IMR-90 (cell line): Measurements from ENCODE around the gene RPS19BP1. TPM values are rescaled to one million over a fixed set of nuclear protein-coding genes. Genes with fewer than 3 reads are reported as not detected.

ENCODE experiments used
- ATAC-seq: fragments of 200-7000 bp; cut with Tn5 transposase; 2 replicates; pipeline ENCODE4 v1.9.1; 2020; ENCODE audit warnings: low read depth, mild to moderate bottlenecking, moderate library complexity
- BruUV-seq: library from RNA; stranded (reverse); fragments of 400-500 nt; replicated peaks from 2 replicates; lab custom pipeline; 2021; lab: Mats Ljungman, UMichigan
- CTCF ChIA-PET: fragments of 300-600 bp; formaldehyde crosslinking; extraction: SDS; loops from one replicate; lab custom pipeline; 2021; ENCODE audit warnings: antibody characterized with exemption; lab: Yijun Ruan, JAX
- POLR2A ChIA-PET: fragments of 300-600 bp; sonication (Branson Sonifier 250); formaldehyde crosslinking; loops from one replicate; lab custom pipeline; 2022; ENCODE audit warnings: antibody characterized with exemption; ENCODE audit not compliant: unreplicated experiment; lab: Charles Lee
- DNase-seq: peaks from one replicate; pipeline ENCODE4 v3.0.0; 2013
- H2AFZ ChIP-seq: replicated peaks from 2 replicates; pipeline ENCODE3; 2013; ENCODE audit warnings: low read length, mild to moderate bottlenecking; ENCODE audit not compliant: poor library complexity
- H2AK5ac ChIP-seq: 2 replicates; pipeline ENCODE4 v1.6.1; 2013; ENCODE audit warnings: low read depth, low read length, inconsistent platforms
- H2AK9ac ChIP-seq: replicated peaks from 2 replicates; pipeline ENCODE3; 2013; ENCODE audit warnings: mild to moderate bottlenecking, low read depth, low read length, moderate library complexity; ENCODE audit not compliant: poor library complexity
- H2BK120ac ChIP-seq: 2 replicates; pipeline ENCODE4 v1.6.1; 2013; ENCODE audit warnings: low read depth, low read length, inconsistent platforms
- H2BK15ac ChIP-seq: 3 replicates; pipeline ENCODE4 v1.6.1; 2013; ENCODE audit warnings: low read depth, low read length, inconsistent platforms
- H2BK20ac ChIP-seq: 2 replicates; pipeline ENCODE4 v1.6.1; 2013; ENCODE audit warnings: low read depth, mild to moderate bottlenecking, inconsistent platforms, low read length, moderate library complexity
- H2BK5ac ChIP-seq: 2 replicates; pipeline ENCODE4 v1.6.1; 2013; ENCODE audit warnings: mild to moderate bottlenecking, low read depth, low read length, inconsistent platforms; ENCODE audit not compliant: poor library complexity, severe bottlenecking
- H3K14ac ChIP-seq: replicated peaks from 2 replicates; pipeline ENCODE4 v1.6.1; 2013; ENCODE audit warnings: low read depth, low read length, inconsistent platforms
- H3K18ac ChIP-seq: 2 replicates; pipeline ENCODE4 v1.6.1; 2013; ENCODE audit warnings: low read depth, low read length, control low read depth
- H3K23ac ChIP-seq: 2 replicates; pipeline ENCODE4 v1.6.1; 2013; ENCODE audit warnings: low read depth, low read length, inconsistent platforms
- H3K27ac ChIP-seq: 2 replicates; pipeline ENCODE4 v1.5.1; 2013; ENCODE audit warnings: mild to moderate bottlenecking, control low read depth, low read length; ENCODE audit not compliant: insufficient read depth
- H3K27me3 ChIP-seq: 2 replicates; pipeline ENCODE4 v1.6.1; 2013; ENCODE audit warnings: low read length; ENCODE audit not compliant: control insufficient read depth, insufficient read depth
- H3K36me3 ChIP-seq: 2 replicates; pipeline ENCODE4 v1.6.1; 2013; ENCODE audit warnings: low read length, mixed read lengths; ENCODE audit not compliant: control insufficient read depth, insufficient read depth
- H3K4ac ChIP-seq: 2 replicates; pipeline ENCODE4 v1.6.1; 2013; ENCODE audit warnings: low read depth, low read length, inconsistent platforms
- H3K4me1 ChIP-seq: 2 replicates; pipeline ENCODE4 v1.6.1; 2013; ENCODE audit warnings: low read length, mixed read lengths; ENCODE audit not compliant: control insufficient read depth, insufficient read depth
- H3K4me2 ChIP-seq: 2 replicates; pipeline ENCODE4 v1.6.1; 2013; ENCODE audit warnings: low read depth, mild to moderate bottlenecking, control low read depth, low read length, moderate library complexity
- H3K4me3 ChIP-seq: 2 replicates; pipeline ENCODE4 v1.5.1; 2013; ENCODE audit warnings: low read depth, mild to moderate bottlenecking, control low read depth, low read length, moderate library complexity; ENCODE audit not compliant: insufficient read depth
- H3K56ac ChIP-seq: 2 replicates; pipeline ENCODE4 v1.6.1; 2013; ENCODE audit warnings: low read length, inconsistent platforms; ENCODE audit not compliant: insufficient read depth; ENCODE audit errors: extremely low read depth
- H3K79me1 ChIP-seq, 2 experiments: 2 replicates each; pipeline ENCODE4 v1.6.1; 2013; ENCODE audit warnings: low read length in 2 of 2, inconsistent platforms in 1 of 2, low read depth in 1 of 2
- H3K9ac ChIP-seq: 2 replicates; pipeline ENCODE4 v1.6.1; 2013; ENCODE audit warnings: low read depth, low read length, control low read depth
- H3K9me1 ChIP-seq: 2 replicates; pipeline ENCODE4 v1.6.1; 2013; ENCODE audit warnings: low read length, inconsistent platforms; ENCODE audit not compliant: insufficient read depth
- H3K9me3 ChIP-seq: 2 replicates; pipeline ENCODE4 v1.6.1; 2013; ENCODE audit warnings: low read length; ENCODE audit not compliant: control insufficient read depth, insufficient read depth
- H4K20me1 ChIP-seq: 2 replicates; pipeline ENCODE4 v1.6.1; 2013; ENCODE audit warnings: low read length, inconsistent platforms; ENCODE audit not compliant: insufficient read depth
- H4K5ac ChIP-seq: 2 replicates; pipeline ENCODE4 v1.6.1; 2013; ENCODE audit warnings: mild to moderate bottlenecking, low read depth, low read length, control low read depth
- H4K8ac ChIP-seq, 2 experiments: 2 replicates each; pipeline ENCODE4 v1.6.1; 2013; ENCODE audit warnings: low read depth in 2 of 2, low read length in 2 of 2, control low read depth in 1 of 2, inconsistent platforms in 1 of 2
- H4K91ac ChIP-seq: 2 replicates; pipeline ENCODE4 v1.6.1; 2013; ENCODE audit warnings: low read depth, low read length, inconsistent platforms; ENCODE audit not compliant: insufficient read depth
- BHLHE40 ChIP-seq: fragments of 150-350 bp; IDR thresholded peaks from 2 replicates; pipeline ENCODE4 v1.6.1; 2016; ENCODE audit warnings: mild to moderate bottlenecking, low read depth, low read length
- CEBPB ChIP-seq: IDR thresholded peaks from 2 replicates; pipeline ENCODE4 v1.6.1; 2012; ENCODE audit warnings: low read depth, low read length, improper control_type of control experiment
- CHD1 ChIP-seq: IDR thresholded peaks from 2 replicates; pipeline ENCODE4 v1.6.1; 2012; ENCODE audit warnings: low read depth, low read length, improper control_type of control experiment
- FOS ChIP-seq: fragments of 150-350 bp; IDR thresholded peaks from 2 replicates; pipeline ENCODE4 v1.6.1; 2016; ENCODE audit warnings: low read depth, low read length
- MAZ ChIP-seq: IDR thresholded peaks from 2 replicates; pipeline ENCODE4 v1.6.1; 2012; ENCODE audit warnings: low read depth, mild to moderate bottlenecking, low read length, improper control_type of control experiment, moderate library complexity, borderline replicate concordance
- MXI1 ChIP-seq: IDR thresholded peaks from 2 replicates; pipeline ENCODE4 v1.6.1; 2012; ENCODE audit warnings: low read depth, mild to moderate bottlenecking, low read length, moderate library complexity, borderline replicate concordance
- NFE2L2 ChIP-seq: fragments of 150-350 bp; IDR thresholded peaks from 2 replicates; pipeline ENCODE4 v1.6.1; 2016; ENCODE audit warnings: low read depth, mild to moderate bottlenecking, low read length
- POLR2A ChIP-seq: IDR thresholded peaks from 2 replicates; pipeline ENCODE4 v1.6.1; 2012; ENCODE audit warnings: mild to moderate bottlenecking, low read depth, low read length
- RAD21 ChIP-seq: IDR thresholded peaks from 2 replicates; pipeline ENCODE4 v1.6.1; 2012; ENCODE audit warnings: low read length, improper control_type of control experiment
- RCOR1 ChIP-seq: IDR thresholded peaks from 2 replicates; pipeline ENCODE4 v1.6.1; 2012; ENCODE audit warnings: mild to moderate bottlenecking, low read length, improper control_type of control experiment; ENCODE audit not compliant: insufficient replicate concordance
- RFX5 ChIP-seq: IDR thresholded peaks from 2 replicates; pipeline ENCODE4 v1.8.0; 2012; ENCODE audit warnings: low read depth, mild to moderate bottlenecking, low read length, moderate library complexity
- SMC3 ChIP-seq: fragments of 150-350 bp; IDR thresholded peaks from 2 replicates; pipeline ENCODE4 v1.6.1; 2016; ENCODE audit warnings: low read depth, mild to moderate bottlenecking, antibody characterized with exemption, low read length, moderate library complexity
- WGBS, 2 experiments: methylation state at CpG; one replicate each; pipeline versions ENCODE4 v1.1.5 to v1.1.7; 2013; ENCODE audit warnings: missing lambda C conversion rate in 2 of 2; ENCODE audit not compliant: insufficient read length in 1 of 2; ENCODE audit errors: extremely low coverage in 2 of 2; 5-methylcytosine and 5-hydroxymethylcytosine counted together
- dilution Hi-C: fragments of 300-500 bp; cut with HindIII; formaldehyde crosslinking; loops from one replicate; pipeline ENCODE4 v1.14.3; 2018; ENCODE audit warnings: low sequenced_read_pairs; ENCODE audit not compliant: unreplicated experiment
- in situ Hi-C: fragments of 300-500 bp; cut with MboI; formaldehyde crosslinking; loops from 3 replicates; pipeline ENCODE4 v1.14.3; 2019; ENCODE audit warnings: low sequenced_read_pairs, inconsistent platforms, mixed read lengths
- intact Hi-C: fragments of 100-400 bp; cut with micrococcal nuclease; formaldehyde crosslinking; loops from 2 replicates; pipeline ENCODE4 v1.10.0; 2022
- polyA plus RNA-seq, 3 experiments: library from polyadenylated mRNA; depleted of rRNA; stranded (reverse); fragments of >200 nt; gene quantifications; 2 replicates each; pipeline ENCODE4 v1.2.3, GENCODE V29; 2012; ENCODE audit warnings: low replicate concordance in 1 of 3
- total RNA-seq: library from RNA; depleted of rRNA; stranded (reverse); fragments of >200 nt; gene quantifications from 2 replicates; pipeline ENCODE4 v1.2.3, GENCODE V29; 2012
- TF ChIP-seq, protein P1 (sequence below): fragments of 150-350 bp; IDR thresholded peaks from 2 replicates; pipeline ENCODE4 v1.6.1; 2016; ENCODE audit warnings: low read depth, mild to moderate bottlenecking, low read length, moderate library complexity, borderline replicate concordance
- TF ChIP-seq, protein P2 (sequence below): fragments of 150-350 bp; IDR thresholded peaks from 2 replicates; pipeline ENCODE4 v1.6.1; 2017; ENCODE audit warnings: mild to moderate bottlenecking, antibody characterized with exemption, low read length, low read depth

RPS19BP1 gene
- total and polyA plus RNA-seq, 2 of the 4 experiments (the other 2 are of a cell fraction), result 33.0 to 95.4 TPM

DNA sequence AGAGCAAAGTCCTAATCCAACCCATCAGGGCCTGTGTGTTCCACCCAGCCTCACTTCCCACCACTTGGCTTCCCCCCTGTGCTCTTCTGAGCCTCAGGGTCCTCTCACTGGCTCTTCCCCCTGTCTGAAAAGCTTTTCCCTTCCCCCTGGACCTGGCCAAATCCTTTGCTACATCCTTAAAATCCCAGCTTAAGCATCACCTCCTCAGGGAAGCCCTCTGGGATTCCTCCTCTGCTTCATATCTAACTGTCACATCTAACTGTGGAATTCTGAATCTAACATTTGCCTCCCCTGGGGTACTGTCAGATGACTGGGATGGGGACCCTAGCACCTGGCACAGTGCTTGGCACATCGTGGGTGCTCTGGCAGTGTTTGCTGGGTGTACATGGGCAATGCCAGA lies 39.0 kb upstream of the RPS19BP1 start (continued):
- TF ChIP-seq, protein P1, sequence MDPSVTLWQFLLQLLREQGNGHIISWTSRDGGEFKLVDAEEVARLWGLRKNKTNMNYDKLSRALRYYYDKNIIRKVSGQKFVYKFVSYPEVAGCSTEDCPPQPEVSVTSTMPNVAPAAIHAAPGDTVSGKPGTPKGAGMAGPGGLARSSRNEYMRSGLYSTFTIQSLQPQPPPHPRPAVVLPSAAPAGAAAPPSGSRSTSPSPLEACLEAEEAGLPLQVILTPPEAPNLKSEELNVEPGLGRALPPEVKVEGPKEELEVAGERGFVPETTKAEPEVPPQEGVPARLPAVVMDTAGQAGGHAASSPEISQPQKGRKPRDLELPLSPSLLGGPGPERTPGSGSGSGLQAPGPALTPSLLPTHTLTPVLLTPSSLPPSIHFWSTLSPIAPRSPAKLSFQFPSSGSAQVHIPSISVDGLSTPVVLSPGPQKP, result no peak
- TF ChIP-seq RAD21, result no peak
- no peak for TF ChIP-seq SMC3
- TF ChIP-seq RCOR1, result no peak
- TF ChIP-seq FOS, result no peak

DNA sequence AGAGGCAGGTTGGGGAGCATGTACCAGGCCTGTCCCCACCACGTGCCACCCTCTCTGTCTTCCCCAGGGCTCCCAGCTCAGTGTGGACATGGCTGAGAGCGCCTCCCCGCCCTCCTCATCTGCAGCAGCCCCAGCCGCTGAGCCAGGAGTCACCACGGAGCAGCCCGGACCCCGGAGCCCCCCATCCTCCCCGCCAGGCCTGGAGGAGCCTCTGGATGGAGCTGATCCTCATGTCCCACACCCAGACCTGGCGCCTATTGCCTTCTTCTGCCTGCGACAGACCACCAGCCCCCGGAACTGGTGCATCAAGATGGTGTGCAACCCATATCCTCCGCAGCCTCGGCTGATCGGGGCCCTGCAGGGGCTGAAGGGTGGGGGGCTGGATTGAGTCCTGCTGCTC lies 38.1 kb upstream of the RPS19BP1 start, which contains the start of gene CACNA1I:
CACNA1I (plus strand) TSS at position 89 of the 400 bp plus-strand sequence; CDS start at position 89, 0 bp downstream.
- H2AK5ac ChIP-seq, result no peak within 1 kb of the TSS
- H3K4me1 ChIP-seq, result peaks cover 7% of the 10 kb centered on the region
- H3K27ac ChIP-seq, result no peak within 1 kb of the TSS
- ChIA-PET CTCF (interaction anchor here (0.7 to 1.4 kb wide), 2 partner anchors 7 to 11 kb away, joined by 4 read pairs; no protein-coding TSS in a partner anchor), POLR2A (no interaction called here)
- H3K4me2 ChIP-seq, result no peak within 1 kb of the TSS
- H3K4me3 ChIP-seq, result no peak within 1 kb of the TSS
- dilution Hi-C loops, result no loop called here
- peaks cover 3% of the 10 kb centered on the region for H3K27me3 ChIP-seq
- no peak within 1 kb of the TSS for H4K5ac ChIP-seq
- H4K20me1 ChIP-seq, result peaks cover 3% of the 10 kb centered on the region; the same call in 1 of the 2 replicates
- H3K79me1 ChIP-seq, result no peaks in the 10 kb centered on the region
- H3K14ac ChIP-seq, result no peak within 1 kb of the TSS
- no CpG with 5 or more reads among the region's 14 CpGs for WGBS, 2 experiments
- in situ Hi-C loops, result no loop called here
- no peak within 1 kb of the TSS for H2BK5ac ChIP-seq
- no peak within 1 kb of the TSS; the same call in 1 of the 2 replicates for H3K4ac ChIP-seq
- no peak within 1 kb of the TSS for H2AK9ac ChIP-seq
- H3K9me1 ChIP-seq, result peaks cover 15% of the 10 kb centered on the region
- H2BK20ac ChIP-seq, result no peak within 1 kb of the TSS
- no peak within 1 kb of the TSS for H2AFZ ChIP-seq
- H3K36me3 ChIP-seq, result no peaks in the 10 kb centered on the region
- intact Hi-C loops, result no loop called here
- no peak within 1 kb of the TSS for H3K18ac ChIP-seq
- H4K8ac ChIP-seq, result no peak within 1 kb of the TSS
- no TSS peak for BruUV-seq
- no peak within 1 kb of the TSS for H2BK15ac ChIP-seq
- no peak within 1 kb of the TSS for H2BK120ac ChIP-seq
- H3K9ac ChIP-seq, result no peak within 1 kb of the TSS
- H3K23ac ChIP-seq, result no peak within 1 kb of the TSS
- H3K56ac ChIP-seq, result no peak within 1 kb of the TSS
- H3K9me3 ChIP-seq, result peaks cover 3% of the 10 kb centered on the region; the same call in 1 of the 2 replicates
- ATAC-seq (no peak), DNase-seq (no peak)
- H4K91ac ChIP-seq, result no peak within 1 kb of the TSS
- TF ChIP-seq RFX5 (no peak), MXI1 (no peak), NFE2L2 (no peak), MAZ (no peak), POLR2A (no peak), BHLHE40 (no peak), SMC3 (no peak), CEBPB (no peak), RCOR1 (no peak), RAD21 (no peak), FOS (no peak), CHD1 (no peak)
- TF ChIP-seq, protein P1, result no peak
- TF ChIP-seq, protein P2, sequence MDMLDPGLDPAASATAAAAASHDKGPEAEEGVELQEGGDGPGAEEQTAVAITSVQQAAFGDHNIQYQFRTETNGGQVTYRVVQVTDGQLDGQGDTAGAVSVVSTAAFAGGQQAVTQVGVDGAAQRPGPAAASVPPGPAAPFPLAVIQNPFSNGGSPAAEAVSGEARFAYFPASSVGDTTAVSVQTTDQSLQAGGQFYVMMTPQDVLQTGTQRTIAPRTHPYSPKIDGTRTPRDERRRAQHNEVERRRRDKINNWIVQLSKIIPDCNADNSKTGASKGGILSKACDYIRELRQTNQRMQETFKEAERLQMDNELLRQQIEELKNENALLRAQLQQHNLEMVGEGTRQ, result no peak
